Measurements from ENCODE around the gene VSTM1.

Gene VSTM1

DNA sequence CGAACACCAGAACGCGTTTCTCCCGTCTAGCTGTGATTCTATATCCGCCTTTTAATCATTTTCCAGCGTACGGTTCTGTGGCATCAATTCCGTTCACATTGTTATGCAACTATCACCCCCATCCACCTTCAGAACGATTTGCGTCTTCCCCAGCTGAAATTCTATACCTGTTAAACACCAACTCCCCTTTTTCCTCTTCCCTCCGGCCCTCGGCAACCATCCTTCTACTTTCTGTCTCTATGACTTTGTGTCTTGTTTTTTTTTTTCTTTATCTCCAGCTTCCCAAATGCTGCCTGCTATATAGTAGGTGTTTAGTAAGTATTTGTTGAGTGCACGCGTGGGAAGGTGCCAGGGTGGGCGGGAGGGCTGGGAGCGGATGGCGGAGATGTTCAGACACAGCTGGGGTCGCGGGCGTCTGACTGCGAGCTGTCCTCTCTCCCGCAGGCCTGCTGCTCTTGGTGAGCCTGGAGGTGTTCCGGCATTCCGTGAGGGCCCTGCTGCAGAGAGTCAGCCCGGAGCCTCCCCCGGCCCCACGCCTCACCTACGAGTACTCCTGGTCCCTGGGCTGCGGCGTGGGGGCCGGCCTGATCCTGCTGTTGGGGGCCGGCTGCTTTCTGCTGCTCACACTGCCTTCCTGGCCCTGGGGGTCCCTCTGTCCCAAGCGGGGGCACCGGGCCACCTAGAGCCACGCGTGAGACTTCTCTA, 52.0 kb downstream of the VSTM1 start:
- peak in 1 of 51 donors; percentile 21 for DNase-seq

- DNase-seq = no peak
These were observed 53.2 kb downstream of the VSTM1 start for GRCh38 chr19:54010474-54010873.

- no peak for DNase-seq
These were observed 54.3 kb downstream of the VSTM1 start for GRCh38 chr19:54009440-54009839.

GRCh38 chr19:54002495-54003315, 61.0 kb downstream of the VSTM1 start:
- DNase-seq = no peak

DNA sequence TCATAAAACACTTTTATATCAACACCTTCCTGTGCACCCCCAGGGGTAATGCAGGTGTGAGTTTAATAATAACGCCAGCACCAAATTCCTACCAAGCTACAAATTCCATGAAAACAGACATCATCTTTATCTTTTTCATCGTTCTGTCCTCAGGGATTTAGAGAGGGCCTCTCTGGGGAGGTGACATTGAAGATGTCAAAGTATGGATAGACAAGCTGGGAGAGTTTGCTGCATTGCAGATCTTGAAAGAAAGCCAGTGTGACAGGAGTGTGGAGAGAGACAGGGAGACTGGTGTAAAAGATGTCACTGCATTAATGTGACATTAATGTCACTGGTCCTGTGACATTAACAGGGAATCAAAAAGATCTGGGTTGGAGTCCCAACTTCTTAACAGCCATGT, 62.2 kb downstream of the VSTM1 start:
- DNase-seq = no peak

DNA sequence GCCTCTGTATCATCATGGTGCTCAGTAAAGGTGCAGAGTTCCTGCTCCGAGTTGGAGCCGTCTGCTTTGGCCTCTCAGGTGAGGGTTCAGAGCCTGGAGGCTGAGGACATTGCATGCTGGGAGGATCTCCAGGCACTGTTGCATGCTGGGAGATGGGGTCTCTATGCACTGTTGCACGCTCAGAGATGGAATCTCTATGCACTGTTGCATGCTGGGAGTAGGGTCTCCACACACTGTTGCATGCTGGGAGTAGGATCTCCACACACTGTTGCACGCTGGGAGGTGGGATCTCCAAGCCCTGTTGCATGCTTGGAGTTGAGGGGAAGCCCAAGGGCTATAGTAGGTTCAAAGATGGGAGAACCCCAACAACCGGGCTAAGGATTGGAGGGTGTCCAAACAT, 64.0 kb downstream of the VSTM1 start:
- DNase-seq = no peak

DNA sequence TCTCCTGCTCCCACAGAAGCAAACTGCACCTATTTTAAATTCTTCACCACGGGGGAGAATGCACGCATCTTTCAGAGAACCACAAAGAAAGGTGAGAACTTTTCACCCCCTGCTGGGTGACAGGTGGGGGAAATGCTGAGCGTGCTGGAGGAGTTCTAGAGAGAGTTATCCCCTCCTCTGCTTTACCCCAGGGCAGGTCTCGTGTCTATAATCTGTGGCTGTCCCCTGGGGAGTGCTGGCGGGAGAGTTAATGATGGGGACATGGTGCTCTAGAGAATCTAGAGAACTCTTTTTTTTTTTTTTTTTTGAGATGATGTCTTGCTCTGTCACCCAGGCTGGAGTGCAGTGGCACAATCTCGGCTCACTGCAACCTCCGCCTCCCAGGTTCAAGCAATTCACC, 65.5 kb downstream of the VSTM1 start:
- no peak for DNase-seq

DNA sequence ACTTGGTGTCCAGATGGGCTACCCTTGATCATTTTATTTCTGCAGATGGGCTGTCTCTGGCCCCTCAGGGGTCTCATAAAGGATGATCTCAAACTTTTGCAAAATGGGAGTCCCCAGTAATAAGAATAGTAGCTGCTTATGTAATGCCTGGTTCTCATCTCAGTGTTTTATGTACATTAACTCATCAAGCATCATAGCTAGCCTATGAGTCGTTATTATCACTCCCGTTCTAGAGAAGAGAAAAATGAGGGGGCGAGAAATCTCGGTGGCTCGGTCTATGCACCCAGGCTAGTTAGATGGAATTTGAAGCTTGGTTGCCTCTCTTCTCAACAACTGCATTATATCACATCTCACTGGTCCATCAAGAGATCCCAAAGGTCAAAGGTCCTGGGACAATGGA, 68.9 kb downstream of the VSTM1 start:
- DNase-seq = no peak

DNA sequence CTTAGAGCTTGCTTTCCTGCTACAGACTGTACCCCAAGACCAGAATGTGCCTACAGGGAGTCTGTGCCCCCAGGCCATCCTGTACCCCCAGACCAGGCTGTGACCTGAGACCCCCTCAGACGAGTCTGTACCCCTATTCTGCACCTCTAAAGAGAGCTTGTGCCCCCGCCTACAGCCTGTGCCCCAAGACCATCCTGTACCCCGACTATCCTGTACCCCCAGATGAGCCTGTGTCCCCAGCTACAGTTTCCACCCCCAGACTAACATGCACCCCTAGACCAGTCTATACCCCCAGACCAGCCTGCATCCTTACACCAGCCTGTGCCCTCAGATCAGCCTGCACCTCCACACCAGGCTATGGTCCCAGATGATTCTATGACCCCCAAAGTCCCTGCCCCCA, 70.2 kb downstream of the VSTM1 start:
- DNase-seq = no peak

DNA sequence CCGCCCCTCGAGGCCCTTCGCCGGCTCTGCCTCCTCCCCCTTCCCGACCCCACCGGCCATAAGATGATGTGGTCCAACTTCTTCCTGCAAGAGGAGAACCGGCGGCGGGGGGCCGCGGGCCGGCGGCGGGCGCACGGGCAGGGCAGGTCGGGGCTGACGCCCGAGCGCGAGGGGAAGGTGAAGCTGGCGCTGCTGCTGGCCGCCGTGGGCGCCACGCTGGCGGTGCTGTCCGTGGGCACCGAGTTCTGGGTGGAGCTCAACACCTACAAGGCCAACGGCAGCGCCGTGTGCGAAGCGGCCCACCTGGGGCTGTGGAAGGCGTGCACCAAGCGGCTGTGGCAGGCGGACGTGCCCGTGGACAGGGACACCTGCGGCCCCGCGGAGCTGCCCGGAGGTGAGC, 70.9 kb downstream of the VSTM1 start:
- DNase-seq = no peak

GRCh38 chr19:53992211-53992610, 71.5 kb downstream of the VSTM1 start:
- DNase-seq = no peak

DNA sequence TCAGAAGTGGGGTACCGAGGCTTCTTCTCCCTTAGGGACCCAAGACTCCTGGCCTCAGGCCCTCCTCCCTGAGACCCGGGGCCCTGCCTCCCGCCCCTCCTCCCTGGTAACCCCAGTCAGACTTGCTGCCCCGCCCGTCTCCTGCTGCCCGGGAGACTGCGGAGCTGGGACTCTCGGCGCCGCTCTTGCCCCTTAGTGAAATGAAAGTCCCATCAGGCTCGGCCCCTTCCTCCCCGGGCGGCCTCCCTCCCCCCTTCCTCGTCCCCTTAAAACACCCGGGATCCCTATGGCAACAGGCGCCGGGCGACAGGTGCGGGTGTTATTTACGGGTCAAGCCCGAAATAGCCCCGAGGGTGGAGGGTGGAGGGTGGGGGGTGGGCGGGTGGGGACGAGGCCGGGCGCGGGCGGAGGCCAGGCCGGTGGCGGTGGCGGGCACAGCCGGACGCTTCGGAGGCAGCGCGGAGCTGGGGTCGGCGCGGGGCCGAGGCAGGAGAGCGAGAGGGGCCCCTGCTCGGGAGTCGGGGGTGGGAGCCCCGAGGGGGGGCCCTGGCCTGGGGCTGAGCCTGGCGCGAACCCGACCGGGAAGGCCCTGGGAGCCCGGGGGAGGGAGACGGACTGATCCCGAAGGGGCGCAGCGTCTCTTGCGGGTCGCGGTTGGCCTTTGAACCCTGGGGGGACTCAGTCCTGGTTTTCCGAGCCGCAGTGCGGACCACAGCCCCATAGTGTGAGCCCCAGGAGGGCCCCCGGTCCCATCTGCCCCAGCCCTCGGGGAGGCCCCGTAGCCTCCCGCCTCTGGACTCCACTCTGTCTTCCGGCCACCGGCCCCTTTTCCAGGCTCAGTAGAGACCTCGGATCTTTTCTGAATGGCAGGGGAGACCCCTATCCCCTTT, 72.2 kb downstream of the VSTM1 start, which contains the start of gene CACNG6:
TSS of gene CACNG6 (plus strand) at position 414 of the 890 bp plus-strand sequence. CDS start 1,241 bp downstream, outside the sequence.
- peak in 4 of 51 donors; percentile 3 to 17 (median 8) for DNase-seq

Data from hypothalamus (tissue), 51 donors.